Measurements from ENCODE around the gene MOGAT3. TPM values are rescaled to one million over a fixed set of nuclear protein-coding genes. Genes with fewer than 3 reads are reported as not detected.
"Not testable (repeated sequence)": the region's sequence is repeated elsewhere in the genome, so short reads cannot be mapped to it uniquely, and the experiment has no call there.

MOGAT3 gene
- total and polyA plus RNA-seq, 2 experiments from 2014 or later: 6.3 to 14.0 TPM

DNA sequence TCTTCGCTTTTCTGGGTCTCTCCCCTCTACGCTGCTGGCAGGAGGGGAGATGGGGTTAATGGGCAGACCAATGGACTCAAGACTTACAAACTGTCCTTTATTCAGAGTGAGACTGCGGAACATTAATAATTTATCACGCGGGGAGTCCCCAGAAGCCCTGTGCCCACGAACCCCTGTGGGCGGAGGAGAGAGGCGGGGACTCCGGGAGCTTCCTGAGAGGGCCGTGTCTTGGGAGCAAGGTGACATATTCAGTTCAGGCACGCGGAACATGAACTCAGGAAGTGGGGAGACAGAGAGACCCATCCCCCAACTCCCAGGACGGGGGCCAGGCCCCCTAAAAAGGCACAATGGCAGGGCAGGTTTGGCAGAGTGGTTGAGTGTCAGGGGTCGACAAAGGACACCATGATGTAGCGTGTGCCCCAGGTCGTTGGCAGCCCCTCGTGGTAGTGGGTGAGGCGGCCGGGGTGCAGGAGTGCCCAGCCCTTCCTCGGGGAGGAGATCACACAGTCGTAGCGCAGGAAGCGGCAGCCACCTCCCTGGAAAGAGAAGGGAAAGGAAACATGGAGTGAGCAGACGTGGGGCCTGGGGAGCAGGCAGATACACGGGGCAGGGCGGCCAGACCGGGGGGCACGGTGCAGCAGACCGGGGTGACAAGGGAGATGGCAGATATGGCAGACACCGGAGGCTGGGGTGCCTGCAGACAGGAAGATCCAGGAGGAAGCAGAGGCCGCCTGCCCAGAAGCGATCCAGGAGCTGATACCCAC lies 5.2 kb upstream of the MOGAT3 start:
- H3K36me3 ChIP-seq (replicated peaks; ENCODE audit: insufficient read depth, low read depth): no peaks in the 10 kb centered on the region
- H3K4me1 ChIP-seq (ENCODE audit: insufficient read depth): no peaks in the 10 kb centered on the region
- no peaks in the 10 kb centered on the region for H4K20me1 ChIP-seq (ENCODE audit: insufficient read depth, poor library complexity, severe bottlenecking)
- H3K27me3 ChIP-seq: peaks cover 28% of the 10 kb centered on the region
- no peak overlapping the region for H3K4me3 ChIP-seq
- no peaks in the 10 kb centered on the region for H3K9me3 ChIP-seq (ENCODE audit: low read depth)
- H3K79me2 ChIP-seq: no peaks in the 10 kb centered on the region
- no peak overlapping the region for H2AFZ ChIP-seq
- TF ChIP-seq EZH2 (IDR thresholded peaks at IDR 0.05; ENCODE audit: borderline replicate concordance): no peak
- 91% methylated on average over 32 of the region's 32 CpGs for WGBS (ENCODE audit: low lambda C conversion rate, missing lambda C conversion rate)
- DNase-seq (ENCODE audit: low spot score): no peak
- no peak overlapping the region for H3K27ac ChIP-seq
- H3K4me2 ChIP-seq: no peak overlapping the region
- H3K9me2 ChIP-seq (replicated peaks; ENCODE audit: insufficient read depth): no peaks in the 10 kb centered on the region

DNA sequence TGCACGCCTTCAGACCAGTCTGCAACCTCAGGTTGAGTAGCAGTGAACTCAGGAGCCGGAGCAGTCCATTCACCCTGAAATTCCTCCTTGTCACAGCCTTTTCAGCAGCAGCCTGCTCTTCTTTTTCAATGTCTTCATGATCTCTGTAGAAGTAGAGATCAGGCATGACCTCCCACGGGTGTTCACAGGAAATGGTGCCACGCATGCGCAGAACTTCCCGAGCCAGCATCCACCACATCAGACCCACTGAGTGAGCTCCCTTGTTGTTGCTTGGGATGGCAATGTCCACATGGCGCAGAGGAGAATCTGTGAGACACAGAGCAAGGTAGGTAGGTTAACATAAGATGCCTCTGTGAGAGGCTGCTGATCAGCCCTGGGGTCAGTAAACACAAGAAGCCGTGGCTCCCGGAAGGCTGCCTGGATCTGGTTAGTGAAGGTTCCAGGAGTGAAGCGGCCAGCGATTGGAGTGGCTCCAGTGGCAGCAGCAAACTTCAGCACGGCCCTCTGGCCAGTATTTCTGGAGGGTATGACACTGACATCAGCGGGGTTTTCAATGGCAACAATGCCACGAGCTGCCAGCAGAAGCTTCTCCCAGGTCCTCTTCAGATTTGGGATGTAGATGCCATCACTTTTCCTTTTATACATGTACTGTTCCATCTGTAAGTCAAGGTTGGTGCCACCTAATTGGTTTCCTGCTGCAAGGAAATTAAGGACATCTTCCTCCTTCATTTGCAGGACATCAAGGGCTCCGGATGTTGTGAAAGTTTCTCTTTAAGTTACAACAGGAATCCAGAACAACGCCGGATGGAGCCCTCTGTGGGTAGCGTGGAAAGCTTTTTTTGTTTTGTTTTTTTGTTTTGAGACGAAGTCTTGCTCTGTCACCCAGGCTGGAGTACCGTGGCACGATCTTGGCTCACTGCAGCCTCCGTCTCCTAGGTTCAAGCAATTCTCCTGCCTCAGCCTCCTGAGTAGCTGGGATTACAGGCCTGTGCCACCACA lies 3.2 kb upstream of the MOGAT3 start:
- WGBS (ENCODE audit: low lambda C conversion rate, missing lambda C conversion rate): 78% methylated on average over 22 of the region's 22 CpGs
- peaks cover 37% of the 10 kb centered on the region for H3K27me3 ChIP-seq
- H3K79me2 ChIP-seq; H3K4me1 ChIP-seq (ENCODE audit: insufficient read depth); H3K36me3 ChIP-seq (replicated peaks; ENCODE audit: insufficient read depth, low read depth); H3K9me2 ChIP-seq (replicated peaks; ENCODE audit: insufficient read depth); H2AFZ ChIP-seq; H3K4me3 ChIP-seq; H3K9me3 ChIP-seq (ENCODE audit: low read depth); DNase-seq (ENCODE audit: low spot score); H3K4me2 ChIP-seq; H3K27ac ChIP-seq; H4K20me1 ChIP-seq (ENCODE audit: insufficient read depth, poor library complexity, severe bottlenecking): not testable (repeated sequence)

DNA sequence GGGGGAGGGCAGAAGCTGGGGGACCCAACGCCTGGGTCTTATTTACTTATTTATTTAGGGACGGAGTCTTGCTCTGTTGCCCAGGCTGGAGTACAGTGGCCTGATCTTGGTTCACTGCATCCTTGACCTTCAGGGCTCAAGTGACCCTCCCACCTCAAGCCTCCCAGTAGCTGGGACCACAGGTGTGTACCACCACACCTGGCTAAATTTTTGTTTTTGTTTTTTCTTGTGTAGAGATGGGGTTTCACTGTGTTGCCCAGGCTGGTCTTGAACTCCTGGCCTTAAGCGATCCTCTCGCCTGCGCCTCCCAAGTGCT lies 1.7 kb upstream of the MOGAT3 start:
- no peak overlapping the region for H3K27ac ChIP-seq

DNA sequence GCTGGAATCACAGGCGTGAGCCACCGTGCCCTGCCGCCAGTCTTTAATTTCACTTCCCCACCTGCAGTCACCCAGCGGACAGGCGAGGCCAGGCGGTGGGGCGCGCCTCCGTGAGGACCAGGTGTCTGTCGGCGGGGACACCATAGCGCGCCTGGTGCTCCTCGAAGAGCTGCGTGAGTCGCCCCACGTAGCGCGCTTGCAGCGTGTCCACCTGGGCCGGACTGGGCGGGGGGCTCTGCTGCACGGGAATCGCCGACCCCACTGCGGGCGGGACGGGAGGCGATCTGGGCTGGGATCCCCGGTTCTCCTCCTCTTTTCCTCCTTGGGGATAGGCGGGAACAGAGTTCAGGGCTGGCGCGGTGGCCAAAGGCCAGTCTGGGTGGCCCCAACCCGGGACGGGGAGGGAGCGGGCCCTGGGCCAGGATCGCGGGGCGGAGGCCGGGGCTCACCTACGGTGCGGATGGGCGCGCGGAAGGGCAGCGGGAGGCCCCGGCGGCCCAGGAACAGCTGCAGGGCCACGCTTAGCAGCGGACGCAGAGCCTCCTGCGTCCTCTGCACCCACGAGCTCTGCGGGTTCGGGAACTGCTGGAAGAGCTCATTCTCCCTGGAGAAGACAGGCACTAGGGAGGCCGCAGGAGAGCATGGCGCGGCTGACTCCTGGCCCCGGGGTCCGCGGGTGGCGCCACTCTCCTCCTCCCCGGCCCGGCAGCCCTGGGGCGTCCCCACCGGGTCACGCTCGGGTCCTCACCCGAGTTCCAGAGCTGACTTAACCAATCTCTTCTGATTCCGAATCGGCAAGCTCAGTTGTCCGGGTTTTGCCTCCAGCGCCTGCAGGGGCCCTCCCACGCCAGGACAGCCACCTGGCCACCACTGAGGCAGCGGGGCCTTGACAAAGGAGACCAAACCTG lies 1.1 kb upstream of the MOGAT3 start:
- Histone ChIP-seq H4K20me1 (ENCODE audit: insufficient read depth, poor library complexity, severe bottlenecking) (no peaks in the 10 kb centered on the region), H2AFZ (peak overlapping the region; percentile 60), H3K4me3 (no peak overlapping the region), H3K27me3 (peaks cover 37% of the 10 kb centered on the region), H3K9me3 (ENCODE audit: low read depth) (no peaks in the 10 kb centered on the region), H3K9me2 (replicated peaks; ENCODE audit: insufficient read depth) (no peaks in the 10 kb centered on the region), H3K79me2 (no peaks in the 10 kb centered on the region), H3K36me3 (replicated peaks; ENCODE audit: insufficient read depth, low read depth) (no peaks in the 10 kb centered on the region), H3K4me1 (ENCODE audit: insufficient read depth) (no peaks in the 10 kb centered on the region), H3K4me2 (peak overlapping the region; percentile 84), H3K27ac (peak overlapping the region; percentile 46)
- no peak for DNase-seq (ENCODE audit: low spot score)
- WGBS (ENCODE audit: low lambda C conversion rate, missing lambda C conversion rate): 25% methylated on average over 52 of the region's 75 CpGs
- TF ChIP-seq, protein P1, sequence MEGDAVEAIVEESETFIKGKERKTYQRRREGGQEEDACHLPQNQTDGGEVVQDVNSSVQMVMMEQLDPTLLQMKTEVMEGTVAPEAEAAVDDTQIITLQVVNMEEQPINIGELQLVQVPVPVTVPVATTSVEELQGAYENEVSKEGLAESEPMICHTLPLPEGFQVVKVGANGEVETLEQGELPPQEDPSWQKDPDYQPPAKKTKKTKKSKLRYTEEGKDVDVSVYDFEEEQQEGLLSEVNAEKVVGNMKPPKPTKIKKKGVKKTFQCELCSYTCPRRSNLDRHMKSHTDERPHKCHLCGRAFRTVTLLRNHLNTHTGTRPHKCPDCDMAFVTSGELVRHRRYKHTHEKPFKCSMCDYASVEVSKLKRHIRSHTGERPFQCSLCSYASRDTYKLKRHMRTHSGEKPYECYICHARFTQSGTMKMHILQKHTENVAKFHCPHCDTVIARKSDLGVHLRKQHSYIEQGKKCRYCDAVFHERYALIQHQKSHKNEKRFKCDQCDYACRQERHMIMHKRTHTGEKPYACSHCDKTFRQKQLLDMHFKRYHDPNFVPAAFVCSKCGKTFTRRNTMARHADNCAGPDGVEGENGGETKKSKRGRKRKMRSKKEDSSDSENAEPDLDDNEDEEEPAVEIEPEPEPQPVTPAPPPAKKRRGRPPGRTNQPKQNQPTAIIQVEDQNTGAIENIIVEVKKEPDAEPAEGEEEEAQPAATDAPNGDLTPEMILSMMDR (IDR thresholded peaks at IDR 0.05; ENCODE audit: poor library complexity): no peak
- no peak for TF ChIP-seq EZH2phosphoT487 (IDR thresholded peaks at IDR 0.05; ENCODE audit: low read depth, severe bottlenecking, unreplicated experiment)
- no peak for TF ChIP-seq EZH2 (IDR thresholded peaks at IDR 0.05; ENCODE audit: borderline replicate concordance)

More for the DNA sequence above, 1.7 kb upstream of the MOGAT3 start:
- WGBS (ENCODE audit: low lambda C conversion rate, missing lambda C conversion rate): 82% methylated on average over 5 of the region's 5 CpGs
- H4K20me1 ChIP-seq (ENCODE audit: insufficient read depth, poor library complexity, severe bottlenecking): no peaks in the 10 kb centered on the region
- peak overlapping the region; percentile 84 for H3K4me2 ChIP-seq
- no peaks in the 10 kb centered on the region for H3K4me1 ChIP-seq (ENCODE audit: insufficient read depth)
- TF ChIP-seq EZH2phosphoT487 (IDR thresholded peaks at IDR 0.05; ENCODE audit: low read depth, severe bottlenecking, unreplicated experiment) (no peak), EZH2 (IDR thresholded peaks at IDR 0.05; ENCODE audit: borderline replicate concordance) (no peak)
- TF ChIP-seq, protein P1 (IDR thresholded peaks at IDR 0.05; ENCODE audit: poor library complexity): no peak
- H3K4me3 ChIP-seq: no peak overlapping the region
- H3K36me3 ChIP-seq (replicated peaks; ENCODE audit: insufficient read depth, low read depth): no peaks in the 10 kb centered on the region
- H2AFZ ChIP-seq: no peak overlapping the region
- no peaks in the 10 kb centered on the region for H3K9me3 ChIP-seq (ENCODE audit: low read depth)
- DNase-seq (ENCODE audit: low spot score): no peak
- H3K79me2 ChIP-seq: no peaks in the 10 kb centered on the region
- peaks cover 37% of the 10 kb centered on the region for H3K27me3 ChIP-seq
- no peaks in the 10 kb centered on the region for H3K9me2 ChIP-seq (replicated peaks; ENCODE audit: insufficient read depth)
